Keratinocyte (primary cell): ENCODE measurements around the gene CCBE1.

Experiments used
- EZH2 ChIP-seq: IDR thresholded peaks from one replicate; pipeline ENCODE4 v1.6.1; 2012; ENCODE audit warnings: inconsistent platforms, mild to moderate bottlenecking, low read length, moderate library complexity
- TF ChIP-seq, protein P1 (sequence below), 3 experiments: IDR thresholded peaks in 1 of 3; conservative IDR thresholded peaks in 1 of 3; optimal IDR thresholded peaks in 1 of 3; 2 replicates in 2 of 3; 3 replicates in 1 of 3; pipeline versions ENCODE3 to v1.5.1; 2011; ENCODE audit warnings: low read length in 3 of 3, mild to moderate bottlenecking in 3 of 3, moderate library complexity in 2 of 3, control low read depth in 1 of 3, inconsistent platforms in 1 of 3; ENCODE audit not compliant: insufficient read depth in 2 of 3; ENCODE audit errors: extremely low read depth in 1 of 3

GRCh38 chr18:59657012-59657411 is 40.2 kb downstream of the CCBE1 start:
- TF ChIP-seq, protein P1, sequence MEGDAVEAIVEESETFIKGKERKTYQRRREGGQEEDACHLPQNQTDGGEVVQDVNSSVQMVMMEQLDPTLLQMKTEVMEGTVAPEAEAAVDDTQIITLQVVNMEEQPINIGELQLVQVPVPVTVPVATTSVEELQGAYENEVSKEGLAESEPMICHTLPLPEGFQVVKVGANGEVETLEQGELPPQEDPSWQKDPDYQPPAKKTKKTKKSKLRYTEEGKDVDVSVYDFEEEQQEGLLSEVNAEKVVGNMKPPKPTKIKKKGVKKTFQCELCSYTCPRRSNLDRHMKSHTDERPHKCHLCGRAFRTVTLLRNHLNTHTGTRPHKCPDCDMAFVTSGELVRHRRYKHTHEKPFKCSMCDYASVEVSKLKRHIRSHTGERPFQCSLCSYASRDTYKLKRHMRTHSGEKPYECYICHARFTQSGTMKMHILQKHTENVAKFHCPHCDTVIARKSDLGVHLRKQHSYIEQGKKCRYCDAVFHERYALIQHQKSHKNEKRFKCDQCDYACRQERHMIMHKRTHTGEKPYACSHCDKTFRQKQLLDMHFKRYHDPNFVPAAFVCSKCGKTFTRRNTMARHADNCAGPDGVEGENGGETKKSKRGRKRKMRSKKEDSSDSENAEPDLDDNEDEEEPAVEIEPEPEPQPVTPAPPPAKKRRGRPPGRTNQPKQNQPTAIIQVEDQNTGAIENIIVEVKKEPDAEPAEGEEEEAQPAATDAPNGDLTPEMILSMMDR (optimal IDR thresholded peaks at IDR 0.05 in 1 of 3, IDR thresholded peaks at IDR 0.05 in 1 of 3, conservative IDR thresholded peaks at IDR 0.05 in 1 of 3; ENCODE audit: extremely low read depth in 1 of 3, insufficient read depth in 2 of 3, low read length in 3 of 3), result no peak
- TF ChIP-seq EZH2, result no peak
